ENCODE results near the gene IDI2. TPM values are rescaled to one million over a fixed set of nuclear protein-coding genes. Genes with fewer than 3 reads are reported as not detected.
"Not testable (repeated sequence)": the region's sequence is repeated elsewhere in the genome, so short reads cannot be mapped to it uniquely, and the experiment has no call there.

The IDI2 gene
- polyA plus RNA-seq (2014; cell fraction: cytosol; rRNA removed) = not detected in 2 replicates
- polyA plus RNA-seq (2014; cell fraction: nucleus; rRNA removed) = not detected in 2 replicates

DNA sequence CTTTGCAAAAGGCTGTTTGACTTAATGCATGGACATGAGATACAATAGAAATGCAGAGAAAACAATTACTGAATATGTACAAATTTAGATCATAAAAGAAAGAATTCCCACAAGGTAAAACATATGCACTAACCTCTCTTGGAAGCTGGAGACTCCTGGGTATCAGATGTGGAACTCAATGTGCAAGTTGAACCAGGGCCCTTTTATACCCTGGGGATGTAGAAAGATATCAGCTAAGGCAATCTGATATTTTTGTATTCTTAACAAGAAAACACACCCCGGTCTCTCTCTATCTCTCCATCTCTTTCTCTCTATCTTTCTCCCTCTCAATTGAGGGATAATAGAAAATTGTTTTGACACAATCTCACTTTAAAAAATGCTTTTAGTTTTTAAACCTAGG lies at the start of gene IDI2:
IDI2 (minus strand) TSS at position 177 of the 400 bp plus-strand sequence. CDS start 1,136 bp downstream, outside the sequence.
- no peak for DNase-seq (ENCODE audit: low spot score)

DNA sequence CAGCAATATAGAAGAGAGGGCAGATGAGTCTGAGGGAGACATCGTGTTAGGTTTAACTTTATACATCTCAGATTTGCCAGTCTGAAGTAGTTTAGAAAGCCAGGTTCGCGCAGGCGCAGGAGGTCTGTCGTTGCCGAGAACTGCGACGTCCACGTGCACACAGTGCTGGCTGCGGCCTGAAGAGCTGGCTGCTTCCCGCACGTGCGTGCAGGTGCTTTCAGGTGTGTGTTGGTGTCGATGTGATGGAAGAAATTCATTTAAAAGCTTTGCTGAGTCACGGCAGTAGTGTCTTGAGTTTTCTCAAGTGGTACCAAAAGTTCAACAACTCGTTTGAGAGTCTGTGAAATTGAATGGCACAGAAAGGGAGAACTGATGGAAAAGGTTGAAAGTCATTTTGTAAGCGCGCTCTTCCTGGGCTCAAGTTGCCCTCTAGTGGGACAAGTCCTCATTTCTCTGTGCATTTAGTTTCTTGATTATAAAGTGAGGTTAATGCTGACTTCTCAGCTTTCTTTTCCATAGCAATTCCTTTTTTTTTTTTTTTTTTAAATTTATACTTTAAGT lies 49.2 kb upstream of the IDI2 start:
- DNase-seq (ENCODE audit: low spot score) = no peak

DNA sequence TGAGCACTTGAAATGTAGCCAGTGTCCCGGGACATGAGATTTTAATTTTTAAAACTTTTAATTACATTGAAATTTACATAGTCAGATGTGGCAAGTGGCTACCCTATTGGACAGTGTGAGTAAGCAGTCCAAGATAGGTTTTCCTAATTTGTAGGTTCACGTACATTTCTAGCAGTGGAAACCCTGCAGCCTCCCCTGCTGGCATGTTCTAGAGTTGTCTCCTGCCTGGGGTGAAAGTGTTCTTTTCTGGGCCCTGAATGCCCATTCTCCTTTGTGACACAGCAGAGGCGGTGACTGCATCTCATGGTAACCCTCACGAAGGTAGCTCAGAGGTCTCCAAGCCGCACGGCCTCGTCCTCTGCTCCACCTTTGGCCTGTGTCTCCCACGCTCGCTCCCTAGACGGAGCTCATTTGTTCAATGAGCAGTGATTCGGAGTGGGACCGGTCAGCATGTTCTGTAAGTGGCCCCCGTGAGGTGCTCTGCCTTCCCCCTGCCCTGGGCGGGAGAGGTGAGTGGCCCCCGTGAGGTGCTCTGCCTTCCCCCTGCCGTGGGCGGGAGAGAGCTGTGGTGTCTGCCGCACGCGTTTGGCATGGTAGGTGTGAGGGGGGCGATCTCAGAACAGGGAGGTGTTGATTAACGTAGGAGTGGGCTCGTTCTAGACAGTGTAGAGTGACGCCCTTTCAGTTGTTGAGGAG lies 48.5 kb upstream of the IDI2 start:
- no peak for DNase-seq (ENCODE audit: low spot score)

DNA sequence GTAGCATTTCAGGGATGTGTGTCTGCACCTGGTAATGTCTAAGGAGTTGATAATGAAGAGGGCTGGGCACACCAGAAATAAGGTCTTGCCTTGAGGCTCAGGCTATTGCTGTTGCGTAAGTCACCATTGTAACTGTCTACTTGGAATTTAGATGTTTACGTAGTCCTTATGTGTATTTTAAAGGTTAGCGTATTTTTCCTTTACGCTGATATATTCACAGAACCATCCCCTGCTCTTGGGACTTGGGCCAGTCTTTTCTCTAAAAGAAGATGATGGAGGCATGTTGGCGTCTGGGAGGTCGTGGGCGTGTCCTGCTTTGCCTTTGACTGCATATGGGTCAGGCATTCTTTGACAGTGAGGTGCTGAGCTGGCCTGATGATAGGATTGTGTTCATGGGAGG lies 45.3 kb upstream of the IDI2 start:
- DNase-seq (ENCODE audit: low spot score) = no peak

DNA sequence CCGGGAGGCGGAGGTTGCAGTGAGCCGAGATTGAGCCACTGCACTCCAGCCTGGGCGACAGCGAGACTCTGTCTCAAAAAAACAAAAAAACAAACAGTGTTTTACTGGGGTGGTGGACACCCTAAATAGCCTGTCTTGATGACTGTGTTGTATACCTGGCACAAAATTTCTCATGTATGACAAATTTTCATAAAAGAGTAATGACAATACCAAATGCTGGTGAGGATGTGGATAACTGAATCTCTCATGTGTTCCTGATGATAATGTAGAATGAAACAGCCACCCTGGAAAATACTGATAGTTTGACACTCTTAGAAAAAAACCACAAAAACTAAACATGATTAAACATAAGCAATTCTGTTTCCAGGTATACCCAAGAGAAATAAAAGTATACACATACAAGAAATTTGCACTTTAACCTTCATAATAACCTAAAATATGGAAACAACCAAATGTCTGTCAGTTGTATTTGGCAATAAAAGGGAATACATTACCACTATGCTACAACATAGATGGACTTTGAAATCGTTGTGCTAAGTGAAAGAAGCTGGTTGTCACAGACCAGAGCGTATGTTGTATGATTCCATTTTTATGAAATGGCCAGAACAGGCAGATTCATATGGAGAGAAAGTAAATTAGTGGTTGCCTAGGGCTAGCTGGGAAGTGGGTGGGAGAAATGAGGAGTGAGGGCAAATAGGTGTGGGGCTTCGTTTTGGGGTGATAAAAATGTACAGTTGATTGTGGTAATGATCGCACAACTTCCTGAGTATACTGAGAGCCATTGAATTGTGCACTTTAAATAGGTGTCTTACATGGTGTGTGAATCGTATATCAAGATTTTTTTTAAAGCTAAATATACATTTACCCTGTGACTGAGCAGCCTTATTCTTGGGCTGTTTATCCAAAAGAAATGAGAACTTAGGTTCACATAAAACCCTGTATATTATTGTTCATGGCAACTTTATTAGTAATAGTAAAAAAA lies 43.0 kb upstream of the IDI2 start:
- no peak for DNase-seq (ENCODE audit: low spot score)

DNA sequence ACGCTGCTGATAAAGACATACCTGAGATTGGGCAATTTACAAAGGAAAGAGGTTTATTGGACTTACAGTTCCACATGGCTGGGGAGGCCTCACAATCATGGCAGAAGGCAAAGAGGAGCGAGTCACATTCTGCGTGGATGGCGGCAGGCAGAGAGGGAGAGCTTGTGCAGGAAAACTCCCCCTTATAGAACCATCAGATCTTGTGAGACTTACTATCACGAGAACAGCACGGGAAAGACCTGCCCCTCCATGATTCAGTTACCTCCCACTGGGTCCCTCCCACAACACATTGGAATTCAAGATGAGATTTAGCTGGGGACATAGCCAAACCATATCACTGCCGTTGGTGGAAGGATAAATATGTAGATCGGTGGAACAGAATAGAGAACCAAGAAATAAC lies 41.1 kb upstream of the IDI2 start:
- DNase-seq (ENCODE audit: low spot score) = not testable (repeated sequence)

DNA sequence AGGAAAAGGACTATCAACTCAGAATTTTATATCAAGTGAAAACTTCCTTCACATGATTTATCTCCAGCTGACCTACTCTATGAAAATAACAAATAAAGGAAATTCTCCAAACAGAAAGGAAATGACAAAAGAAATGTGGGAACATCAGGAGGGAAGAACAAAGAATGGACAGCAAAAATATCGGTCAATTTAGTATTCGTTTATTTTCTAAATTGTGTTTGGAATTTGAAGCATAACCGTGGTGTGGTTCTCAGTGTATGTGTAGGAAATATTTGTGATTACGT lies 39.2 kb upstream of the IDI2 start:
- DNase-seq (ENCODE audit: low spot score) = no peak

DNA sequence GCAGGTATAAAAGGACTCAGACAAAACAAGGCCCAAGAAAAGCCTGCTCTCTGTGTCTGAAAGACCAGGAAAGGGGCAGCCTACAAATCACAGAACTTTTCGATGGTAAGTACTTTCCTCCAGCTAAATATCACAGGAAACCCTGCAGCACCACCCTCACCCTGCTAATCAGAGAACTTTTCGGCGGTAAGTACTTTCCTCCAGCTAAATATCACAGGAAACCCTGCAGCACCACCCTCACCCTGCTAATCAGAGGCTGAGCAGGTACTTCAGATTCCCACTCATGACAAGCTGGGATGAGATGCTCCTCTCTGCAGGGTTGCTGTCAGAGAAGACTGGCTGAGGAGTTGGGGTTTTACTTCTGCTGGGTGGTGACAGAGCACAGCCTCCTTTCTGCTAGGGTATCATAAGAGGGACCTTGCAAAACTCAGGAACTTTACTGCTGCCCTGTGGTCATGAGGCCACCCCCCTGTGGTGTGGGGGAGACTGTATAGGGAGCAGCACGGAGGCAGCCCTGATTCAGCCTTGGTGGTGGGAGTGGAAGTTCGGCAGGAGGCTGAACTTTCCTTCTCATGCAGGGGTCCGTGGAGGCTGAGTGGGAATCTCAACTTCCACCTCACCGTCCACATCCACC lies 37.7 kb upstream of the IDI2 start:
- no peak for DNase-seq (ENCODE audit: low spot score)

DNA sequence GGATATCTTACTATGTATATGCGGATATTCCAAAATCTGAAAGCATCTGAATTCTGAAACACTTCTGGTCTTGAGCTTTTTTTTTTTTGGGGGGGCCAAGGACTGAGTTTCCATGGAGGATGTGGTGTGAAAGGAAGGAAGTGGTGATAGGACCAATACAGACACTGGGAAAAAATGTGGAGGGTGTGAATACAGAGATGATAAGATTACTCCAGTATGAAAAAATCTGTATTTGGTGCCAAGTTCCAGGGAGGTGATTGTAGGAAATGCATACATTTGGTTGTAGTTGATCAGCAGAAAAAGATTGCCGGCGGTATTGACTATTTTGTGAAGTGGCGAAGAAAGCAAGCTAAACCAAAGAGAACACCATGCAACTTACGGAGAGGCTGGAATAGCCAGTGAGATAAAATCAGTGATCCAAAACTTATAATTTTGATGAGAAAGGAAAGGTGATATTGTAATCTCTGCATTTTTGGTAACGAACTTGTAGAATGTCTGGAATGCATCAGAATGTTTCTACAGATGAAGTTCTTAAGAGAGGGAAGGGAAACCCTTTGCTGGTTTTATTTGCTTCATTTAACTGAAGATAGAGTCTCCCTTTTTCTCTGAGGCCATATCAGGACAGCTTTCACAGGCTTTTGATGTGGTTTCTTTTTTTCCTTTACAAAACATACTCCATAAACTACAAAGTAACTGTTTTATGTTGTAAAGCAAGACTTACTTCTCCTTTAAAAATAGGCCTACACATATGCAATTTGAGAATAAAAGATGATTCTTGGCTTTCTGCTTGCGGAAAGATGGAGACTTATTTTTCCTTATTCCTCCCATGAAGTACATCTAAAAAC lies 36.5 kb upstream of the IDI2 start:
- DNase-seq (ENCODE audit: low spot score) = no peak

DNA sequence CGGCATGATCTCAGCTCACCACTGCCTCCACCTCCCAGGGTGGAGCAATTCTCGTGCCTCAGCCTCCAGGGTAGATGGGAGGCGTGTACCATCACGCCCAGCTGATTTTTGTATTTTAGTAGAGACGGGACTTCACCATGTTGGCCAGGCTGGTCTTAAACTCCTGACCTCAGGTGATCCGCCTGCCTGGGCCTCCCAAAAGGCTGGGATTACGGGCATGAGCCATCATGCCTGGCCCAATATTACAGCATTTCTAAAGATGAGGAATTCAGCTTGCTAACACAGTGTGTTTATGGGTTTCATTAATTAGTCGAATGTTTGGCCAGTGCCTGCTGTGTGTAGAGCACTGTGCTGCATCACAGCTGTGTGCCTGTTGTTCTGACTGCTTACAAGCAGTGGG lies 34.2 kb upstream of the IDI2 start:
- DNase-seq (ENCODE audit: low spot score) = no peak

DNA sequence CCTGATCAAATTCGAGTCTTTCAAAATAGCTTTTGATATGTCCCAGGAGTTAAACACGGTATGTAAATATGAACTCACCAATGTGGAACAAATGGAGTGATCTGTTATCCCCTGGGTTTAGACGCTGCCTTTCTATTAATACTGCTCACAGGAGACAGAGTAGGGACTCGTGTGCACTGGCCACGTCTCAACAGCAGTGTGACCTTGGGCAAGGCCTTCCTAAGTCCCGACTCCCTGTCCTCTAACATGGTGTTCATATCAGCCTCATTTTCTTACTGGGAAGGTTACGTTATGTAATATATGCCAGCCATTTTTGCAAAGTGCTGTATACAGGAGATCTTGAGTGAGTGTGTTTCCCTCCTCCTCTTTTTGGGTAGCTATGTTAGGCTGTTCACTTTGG lies 32.4 kb upstream of the IDI2 start:
- DNase-seq (ENCODE audit: low spot score) = no peak

DNA sequence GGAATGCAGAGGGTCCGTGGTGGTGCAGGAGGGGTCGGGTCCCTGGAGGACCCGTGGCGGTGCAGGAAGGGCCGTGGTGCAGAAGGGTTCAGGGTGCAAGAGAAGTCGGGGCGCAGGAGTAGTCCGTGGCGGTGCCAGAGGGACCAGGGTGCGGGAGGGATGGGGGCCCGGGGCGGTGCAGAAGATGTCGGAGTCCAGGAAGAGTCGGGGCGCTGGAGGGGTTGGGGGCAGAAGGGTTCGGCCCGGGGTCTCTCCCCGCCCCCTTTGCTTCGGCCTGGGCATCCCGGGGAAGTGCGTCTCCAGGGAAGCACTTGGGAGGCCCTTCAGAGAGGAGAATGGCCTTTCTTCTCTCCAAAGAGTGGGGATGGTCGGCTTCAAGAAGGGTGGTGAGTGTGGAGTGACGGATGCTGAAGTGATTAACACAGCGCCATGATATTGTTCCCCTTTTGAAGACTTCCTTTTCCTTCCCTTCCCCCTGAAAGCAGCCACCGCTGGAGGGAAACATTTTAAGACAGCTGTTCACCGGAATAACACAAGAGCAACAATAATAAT lies 31.5 kb upstream of the IDI2 start:
- DNase-seq (ENCODE audit: low spot score) = no peak

DNA sequence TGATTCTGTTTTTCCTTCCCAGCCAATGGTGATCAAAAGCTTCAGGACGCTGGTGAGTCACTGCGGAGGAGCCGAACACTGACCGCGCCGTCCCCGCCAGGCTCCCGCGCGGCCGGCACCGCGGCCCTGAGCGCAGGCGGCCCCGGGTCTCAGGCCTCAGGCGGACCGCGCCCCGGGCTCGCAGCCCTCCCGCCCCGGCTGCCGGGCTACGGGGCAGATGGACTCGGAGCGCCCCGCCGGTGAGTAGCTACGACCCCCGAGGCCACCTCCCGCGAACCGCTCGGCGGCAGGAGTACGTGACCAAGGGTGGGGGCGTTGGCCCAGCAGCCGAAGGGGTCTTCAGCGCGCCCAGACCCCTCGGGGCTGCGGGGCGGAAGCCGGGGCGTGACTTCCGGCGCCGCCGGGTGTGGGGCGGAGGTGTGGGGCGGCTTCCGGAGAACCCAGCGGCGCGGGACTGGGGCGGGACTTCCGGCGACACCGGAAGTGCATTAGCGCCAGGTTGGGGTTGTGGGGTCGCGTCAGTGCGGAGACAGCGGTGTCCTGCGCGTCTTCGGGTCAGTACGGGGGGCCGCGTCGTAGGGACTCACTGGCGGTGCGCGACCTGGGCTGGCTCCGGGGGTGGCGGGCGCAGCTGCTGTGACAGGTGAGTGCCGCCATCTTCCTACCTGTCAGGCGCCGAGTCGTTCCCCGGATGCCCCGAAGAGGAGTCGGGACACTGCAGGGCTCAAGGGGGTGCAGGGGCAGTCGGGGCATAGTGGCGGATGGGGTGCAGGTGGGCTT lies 30.9 kb upstream of the IDI2 start, which contains the start of gene WDR37:
WDR37 (plus strand) TSS at position 60 of the 780 bp plus-strand sequence. CDS start 15,771 bp downstream, outside the sequence.
- DNase-seq (ENCODE audit: low spot score) = peak; percentile 92

DNA sequence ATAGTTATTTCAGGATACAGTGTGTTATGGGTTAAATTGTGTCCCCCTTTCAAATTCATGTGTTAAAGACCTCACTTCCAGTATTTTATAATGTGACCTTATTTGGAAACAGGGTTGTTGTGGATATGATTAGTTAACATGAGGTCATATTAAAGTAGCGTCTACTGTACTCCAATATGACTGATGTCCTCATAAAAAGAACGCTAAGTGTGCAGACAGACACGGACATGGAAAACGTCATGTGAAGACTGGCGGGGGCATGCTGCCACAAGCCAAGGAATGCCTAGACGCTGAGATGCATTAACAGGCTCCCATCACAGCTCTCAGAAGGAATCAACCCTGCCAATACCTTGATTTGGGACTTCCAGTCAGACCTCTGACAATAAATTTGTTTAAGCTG lies 29.0 kb upstream of the IDI2 start:
- no peak for DNase-seq (ENCODE audit: low spot score)

DNA sequence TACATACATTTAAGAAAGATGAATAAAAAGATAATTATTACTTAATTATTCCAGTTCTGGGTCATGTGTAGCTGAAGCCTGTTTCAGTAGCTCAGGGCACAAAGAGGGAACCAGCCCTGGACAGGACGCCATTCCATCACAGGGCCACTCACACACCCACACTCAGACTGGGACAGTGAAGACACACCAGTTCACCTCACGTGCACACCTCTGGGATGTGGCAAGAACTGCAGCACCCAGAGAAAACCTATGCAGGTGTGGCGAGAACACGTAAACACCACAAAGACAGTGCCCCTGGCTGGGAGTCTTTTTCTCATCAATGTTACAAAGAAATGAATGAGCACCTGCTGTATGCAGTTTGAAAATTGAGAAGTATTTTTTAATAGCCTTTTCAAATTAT lies 24.9 kb upstream of the IDI2 start:
- DNase-seq (ENCODE audit: low spot score) = peak; percentile 50

DNA sequence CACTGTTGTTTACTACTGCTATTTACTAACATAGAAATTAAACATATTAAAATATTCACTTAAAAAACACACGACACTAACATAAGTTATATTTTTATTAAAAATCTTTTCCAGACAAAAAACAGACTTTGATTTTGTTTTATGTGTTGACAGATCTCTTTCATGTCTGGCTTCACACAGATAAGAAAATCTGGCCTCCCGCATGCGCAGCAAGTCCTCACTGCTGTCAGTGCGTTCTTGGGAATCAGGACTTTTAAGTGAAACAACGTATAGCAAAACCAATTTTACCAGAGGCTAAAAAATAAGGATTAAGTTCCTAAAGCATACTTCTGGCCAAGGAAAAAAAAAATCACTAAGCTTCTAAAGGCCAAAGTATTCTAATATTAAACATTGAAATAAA lies 24.5 kb upstream of the IDI2 start:
- DNase-seq (ENCODE audit: low spot score) = peak; percentile 60

DNA sequence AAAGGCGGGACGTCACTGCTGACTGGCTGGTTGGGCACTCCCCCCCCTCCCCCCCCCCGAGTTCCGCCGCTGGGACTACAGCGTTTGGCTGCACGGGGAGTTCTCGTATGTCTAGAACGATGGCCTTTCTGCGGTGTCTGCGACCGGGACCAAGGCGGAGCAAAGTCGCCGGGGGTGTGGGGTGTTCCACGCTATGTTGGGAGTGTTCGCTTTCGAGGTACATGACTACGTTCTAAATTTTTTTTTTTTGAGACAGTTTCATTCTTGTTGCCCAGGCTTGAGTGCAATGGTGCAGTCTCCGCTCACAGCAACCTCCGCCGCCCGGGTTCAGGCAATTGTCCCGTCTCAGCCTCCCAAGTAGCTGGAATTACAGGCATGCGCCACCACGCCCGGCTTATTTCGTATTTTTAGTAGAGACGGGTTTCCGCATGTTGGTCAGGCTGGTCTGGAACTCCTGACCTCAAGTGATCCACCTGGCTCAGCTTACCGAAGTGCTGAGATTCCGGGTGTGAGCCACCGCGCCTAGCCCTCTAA lies 23.8 kb upstream of the IDI2 start:
- DNase-seq (ENCODE audit: low spot score) = no peak

DNA sequence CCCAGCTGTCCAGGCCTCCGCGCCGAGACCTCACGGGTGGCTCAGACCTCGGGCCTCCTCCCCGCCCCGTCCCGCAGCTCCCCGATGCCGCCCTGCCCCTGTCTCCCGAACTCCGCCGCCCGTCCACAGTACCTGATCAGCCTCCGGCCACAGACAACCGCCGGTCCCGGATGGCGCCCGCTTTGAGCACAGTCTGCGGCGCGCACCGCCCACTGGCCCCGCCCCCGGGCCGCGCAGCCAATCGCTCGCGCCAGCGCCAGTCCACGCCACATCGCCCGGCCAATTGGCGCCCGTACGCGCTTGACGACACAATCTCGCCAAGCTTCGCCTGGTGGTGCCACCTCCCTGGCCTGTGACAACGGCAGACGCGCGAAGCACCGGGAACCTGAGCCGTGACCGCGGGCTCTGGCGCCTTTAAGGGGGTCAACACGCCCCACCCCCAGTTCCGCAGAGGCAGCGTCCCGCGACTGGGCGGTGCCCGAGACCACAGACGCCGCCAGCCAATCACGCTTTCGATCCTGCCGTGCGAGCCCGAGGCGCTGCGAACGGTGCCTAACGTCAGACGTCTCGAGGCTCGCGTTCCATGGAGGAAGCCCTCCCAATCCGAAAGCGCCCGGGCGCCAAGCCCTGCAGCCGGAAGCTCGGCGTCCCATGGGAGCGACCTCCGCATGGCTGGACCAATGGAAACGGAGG lies 23.2 kb upstream of the IDI2 start, which contains the start of gene IDI1:
IDI1 (minus strand) TSS at position 388 of the 693 bp plus-strand sequence; CDS start at position 272, 116 bp downstream.
- peak; percentile 100 for DNase-seq (ENCODE audit: low spot score)

DNA sequence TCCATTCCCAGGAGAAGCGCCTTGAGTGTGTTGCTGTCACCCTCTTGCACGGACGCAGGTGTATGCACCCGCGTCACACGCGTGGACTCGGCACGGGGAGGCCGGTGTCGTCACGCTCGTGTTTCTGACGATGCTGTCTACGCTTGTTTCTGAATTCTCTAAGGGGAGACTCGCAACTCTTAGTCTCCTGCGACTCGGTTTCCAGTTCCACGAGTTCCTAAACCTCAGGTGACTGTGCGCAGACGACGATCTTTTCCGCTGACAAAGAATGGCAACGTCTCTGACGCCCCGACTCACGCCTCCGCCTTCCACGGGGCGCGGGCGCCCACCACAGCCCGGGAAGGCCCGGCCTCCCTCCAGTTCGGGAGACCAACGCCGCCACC lies 22.7 kb upstream of the IDI2 start:
- no peak for DNase-seq (ENCODE audit: low spot score)

Measured in SK-N-DZ (cell line).